Activated T-cell treated with anti-CD3 and anti-CD28 coated beads for 1 hour (primary cell): ENCODE results near the gene IRAK2.
A peak's percentile ranks its signal among the peaks of the same experiment; 100 is the strongest.

Experiments
- DNase-seq: peaks from one replicate; pipeline ENCODE4 v3.0.0-alpha.2; 2020; ENCODE audit warnings: low read depth

IRAK2 gene

GRCh38 chr3:10189557-10190354 lies 25.0 kb downstream of the IRAK2 start:
- no peak for DNase-seq

DNA sequence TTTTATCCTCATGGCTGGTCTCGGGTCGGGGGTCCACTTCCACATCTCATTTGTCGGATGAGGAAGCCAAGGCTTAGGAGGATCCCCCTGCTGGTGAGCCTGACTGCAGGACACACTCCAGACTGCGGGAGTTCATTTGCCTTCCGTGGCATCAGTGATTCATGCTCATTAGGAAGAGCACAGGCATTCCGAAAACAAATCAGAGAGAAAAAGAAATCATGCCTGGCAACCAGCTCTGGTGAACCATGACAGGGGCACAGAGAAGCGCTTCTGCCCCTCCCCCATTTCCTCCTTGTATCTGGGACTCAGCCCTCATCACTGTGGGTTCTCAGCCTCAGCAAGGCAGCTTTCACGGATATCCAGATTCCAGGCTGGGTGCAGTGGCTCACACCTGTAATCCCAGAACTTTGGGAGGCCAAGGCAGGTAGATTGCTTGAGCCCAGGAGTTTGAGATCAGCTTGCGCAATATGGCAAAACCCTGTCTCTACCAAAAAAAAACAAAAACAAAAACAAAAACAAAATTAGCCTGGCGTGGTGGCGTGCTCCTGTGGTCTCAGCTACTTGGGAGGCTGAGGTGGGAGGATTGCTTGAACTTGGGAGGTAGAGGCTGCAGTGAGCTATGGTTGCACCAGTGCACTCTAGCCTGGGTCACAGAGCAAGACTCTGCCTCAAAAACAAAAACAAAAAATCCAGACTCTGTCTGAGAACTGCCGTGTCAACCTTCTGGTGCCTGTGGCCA lies 28.4 kb downstream of the IRAK2 start:
- DNase-seq = peak; percentile 44

DNA sequence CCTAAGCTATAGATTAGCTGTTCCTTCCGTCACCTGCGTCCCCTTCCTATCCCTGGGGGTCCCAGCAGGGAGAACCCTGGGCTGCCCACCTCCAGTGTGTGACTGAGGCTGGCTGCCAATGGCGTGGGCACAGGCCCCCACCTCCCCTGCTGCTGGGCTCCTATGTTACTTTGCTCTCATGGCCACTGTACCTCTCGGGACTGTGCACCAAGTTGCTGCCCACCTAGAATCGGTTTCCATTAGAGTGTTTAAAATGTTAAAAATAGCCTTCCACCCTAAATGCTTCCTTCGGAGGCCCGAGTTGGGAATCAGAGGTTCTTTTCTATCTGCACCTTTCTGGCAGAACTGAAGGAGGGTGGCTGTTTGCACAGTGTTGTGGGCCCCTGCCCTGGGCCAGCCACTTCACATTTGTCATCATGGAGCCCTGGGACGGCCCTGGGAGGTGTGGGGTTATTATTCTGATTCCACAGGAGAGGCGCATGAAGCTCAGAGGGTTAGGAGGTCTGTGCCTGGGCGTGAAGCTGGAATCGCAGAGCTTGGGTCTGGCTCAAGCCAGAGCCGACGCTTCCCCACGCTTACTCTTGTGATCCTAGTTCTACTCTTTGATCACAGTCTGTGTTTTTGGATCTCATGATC lies 29.1 kb downstream of the IRAK2 start:
- no peak for DNase-seq

- peak; percentile 29 for DNase-seq
These were observed 29.8 kb downstream of the IRAK2 start for GRCh38 chr3:10194328-10195071.

- no peak for DNase-seq
These were observed 30.8 kb downstream of the IRAK2 start for GRCh38 chr3:10195366-10196089.

DNA sequence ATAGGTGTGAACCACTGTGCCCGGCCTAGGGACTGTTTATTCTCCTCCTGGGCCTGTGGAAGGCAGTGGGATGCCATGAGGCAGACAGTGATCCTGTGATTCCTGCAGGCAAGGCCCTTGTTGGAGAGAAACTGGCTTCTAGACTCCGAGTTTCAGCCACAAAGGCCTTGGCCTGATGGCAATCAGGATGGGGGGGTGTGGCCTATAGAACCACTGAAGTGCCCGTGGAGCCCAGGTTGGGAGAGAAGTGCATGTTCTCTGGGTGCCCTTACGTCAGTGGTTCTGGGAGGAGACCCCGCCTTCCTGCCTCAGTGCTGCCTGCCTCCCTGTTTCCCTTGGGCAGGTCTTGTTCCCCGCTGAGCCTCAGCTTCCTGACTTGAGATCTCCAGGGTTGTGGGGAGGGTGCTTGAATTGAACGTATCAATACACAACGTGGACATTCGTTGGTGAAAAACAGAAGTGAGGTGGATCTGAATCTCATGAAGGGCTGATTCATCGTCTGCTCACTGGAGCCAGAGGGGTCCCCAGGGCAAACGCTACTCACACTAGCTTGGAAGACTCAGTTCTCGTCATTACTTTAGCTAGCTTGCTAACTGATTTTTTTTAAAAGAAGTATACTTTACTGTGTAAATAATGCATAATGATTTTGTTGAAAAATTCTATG lies 31.8 kb downstream of the IRAK2 start:
- no peak for DNase-seq

DNA sequence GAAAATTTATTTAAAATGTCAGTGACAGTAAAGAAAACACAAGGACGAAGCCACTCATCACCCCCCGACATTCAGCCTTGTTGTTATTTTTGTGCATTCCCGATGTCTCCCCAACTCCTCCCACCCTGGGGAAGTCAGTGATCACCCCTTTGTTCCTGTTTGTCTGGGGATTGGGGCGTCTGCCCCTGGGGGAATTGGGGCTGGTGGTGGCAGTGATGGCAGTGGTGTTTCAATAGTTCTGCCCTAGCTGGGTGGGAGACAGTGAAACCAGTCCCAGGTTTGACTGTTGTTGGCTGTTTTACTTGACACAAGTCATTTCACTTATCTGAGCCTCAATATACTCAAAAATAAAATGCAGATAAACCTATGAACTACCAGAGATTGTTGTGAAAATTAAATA lies 33.5 kb downstream of the IRAK2 start:
- DNase-seq = no peak

- peak; percentile 46 for DNase-seq
These were observed 34.3 kb downstream of the IRAK2 start for GRCh38 chr3:10198761-10199649.

DNA sequence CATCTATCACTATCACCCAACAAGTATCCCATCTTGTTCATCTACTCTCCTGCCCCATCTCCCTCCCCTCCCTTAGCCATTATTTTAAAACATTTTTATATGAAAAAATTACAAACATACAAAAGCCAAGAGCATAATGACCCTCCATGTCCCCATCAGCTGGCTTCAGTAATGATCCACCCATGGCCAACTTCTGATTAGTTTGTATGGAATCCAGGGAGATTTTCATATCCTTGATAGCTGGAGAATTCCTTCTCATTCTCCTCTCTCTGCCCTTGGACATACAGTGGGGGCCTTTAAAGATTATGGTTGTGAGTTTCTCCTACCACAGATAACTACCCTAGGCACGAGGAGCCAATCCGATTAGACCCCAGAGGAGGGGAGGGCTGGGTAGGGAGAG lies 40.2 kb downstream of the IRAK2 start:
- no peak for DNase-seq

DNA sequence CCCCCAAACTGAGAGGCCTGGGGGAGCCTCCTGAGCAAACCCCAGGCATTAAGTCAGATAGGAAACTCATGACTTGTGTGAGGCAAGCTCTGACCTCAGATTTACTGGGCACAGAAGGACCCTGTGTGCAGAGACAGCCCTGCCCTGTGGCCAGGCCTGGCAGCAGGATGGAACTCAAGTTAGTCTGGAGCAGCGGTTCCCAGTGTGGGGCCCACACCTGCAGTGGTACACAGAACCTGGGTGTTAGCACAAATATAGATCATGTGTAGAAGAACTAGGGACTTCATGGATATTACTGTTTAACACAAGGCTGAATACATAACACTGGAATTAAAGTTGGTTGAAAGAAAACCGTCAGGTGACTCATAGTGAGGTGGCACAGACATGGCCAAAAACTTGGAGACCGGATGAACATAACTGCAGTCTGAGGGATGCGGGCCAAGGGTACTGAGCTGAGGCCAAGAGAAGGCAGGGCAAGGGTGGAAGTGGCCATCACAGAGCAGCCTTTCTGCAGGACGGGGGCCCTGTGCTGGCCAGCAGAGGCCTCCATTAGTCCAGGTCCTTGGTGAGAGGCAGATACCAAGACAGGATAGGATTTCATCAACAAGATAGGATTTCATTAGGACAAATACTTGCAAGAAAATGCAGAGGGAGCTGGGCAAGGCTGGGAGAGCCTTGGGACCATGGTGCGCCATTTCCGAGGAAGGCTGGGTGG lies 40.9 kb downstream of the IRAK2 start:
- DNase-seq = no peak

GRCh38 chr3:10206166-10206511 lies 41.4 kb downstream of the IRAK2 start:
- DNase-seq = no peak

- DNase-seq = no peak
These were observed 48.6 kb downstream of the IRAK2 start for GRCh38 chr3:10213156-10213792.

- DNase-seq = no peak
These were observed 51.1 kb downstream of the IRAK2 start for GRCh38 chr3:10215578-10216368.

DNA sequence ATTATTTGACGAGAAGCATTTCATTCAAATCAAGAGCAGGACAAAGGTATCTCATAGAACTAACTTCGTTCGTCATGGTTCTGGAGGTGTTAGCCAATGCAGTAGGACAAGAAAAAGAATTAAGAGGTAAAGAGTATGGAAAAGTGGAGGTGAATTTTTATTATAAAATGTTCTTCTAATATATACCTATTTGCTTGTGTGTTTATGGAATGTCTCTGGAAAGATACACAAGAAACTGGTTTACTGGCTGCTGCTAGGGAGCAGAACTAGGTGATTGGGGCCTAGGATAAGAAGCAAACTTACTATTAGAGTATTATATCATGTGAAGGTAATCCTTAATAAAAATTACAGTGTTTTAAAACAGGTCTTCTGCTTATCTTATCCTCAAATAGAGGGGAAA lies 52.6 kb downstream of the IRAK2 start:
- no peak for DNase-seq

- no peak for DNase-seq
These were observed 55.0 kb downstream of the IRAK2 start for GRCh38 chr3:10219737-10220136.

DNA sequence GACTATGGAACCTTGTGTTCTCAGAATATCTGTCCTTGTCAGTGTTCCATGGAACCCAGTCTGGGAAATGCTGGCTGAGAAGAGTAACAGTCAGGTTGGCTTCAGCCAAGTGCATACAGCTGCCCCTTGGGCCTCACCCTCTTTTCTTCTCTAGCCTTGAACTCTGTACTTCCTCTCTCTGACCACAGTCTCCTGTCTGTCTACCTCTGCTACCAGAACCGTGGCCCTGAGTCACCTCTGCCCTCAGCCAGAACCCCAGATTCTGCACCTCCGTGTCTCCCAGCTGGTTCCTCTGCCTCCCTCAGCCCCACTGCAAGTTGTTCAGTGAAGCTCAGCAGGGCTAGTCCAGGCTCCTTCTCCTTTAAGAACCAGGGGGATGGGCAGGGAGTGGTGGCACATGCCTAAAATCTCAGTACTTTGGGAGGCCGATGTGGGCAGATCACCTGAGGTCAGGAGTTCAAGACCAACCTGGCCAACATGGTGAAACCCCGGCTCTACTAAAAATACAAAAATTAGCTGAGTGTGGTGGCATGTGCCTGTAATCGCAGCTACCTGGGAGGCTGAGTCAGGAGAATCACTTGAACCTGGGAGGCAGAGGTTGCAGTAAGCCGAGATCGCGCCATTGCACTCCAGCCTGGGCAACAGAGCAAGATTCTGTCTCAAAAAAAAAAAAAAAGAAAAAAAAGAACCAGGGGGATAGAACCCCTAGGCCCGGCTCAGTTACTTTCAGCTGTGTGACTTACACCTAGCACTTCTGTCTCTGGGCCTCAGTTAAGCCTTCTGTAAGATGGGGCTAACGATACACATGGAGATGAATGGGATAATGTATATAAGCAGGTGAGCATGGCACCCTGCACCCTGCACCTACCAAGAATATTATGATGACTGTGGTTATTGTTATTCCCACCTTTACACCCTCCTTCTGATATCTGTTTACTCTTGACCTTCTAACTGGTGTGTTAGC lies 59.2 kb downstream of the IRAK2 start:
- no peak for DNase-seq
